Measurements from ENCODE around the gene LY6G5C.

DNA sequence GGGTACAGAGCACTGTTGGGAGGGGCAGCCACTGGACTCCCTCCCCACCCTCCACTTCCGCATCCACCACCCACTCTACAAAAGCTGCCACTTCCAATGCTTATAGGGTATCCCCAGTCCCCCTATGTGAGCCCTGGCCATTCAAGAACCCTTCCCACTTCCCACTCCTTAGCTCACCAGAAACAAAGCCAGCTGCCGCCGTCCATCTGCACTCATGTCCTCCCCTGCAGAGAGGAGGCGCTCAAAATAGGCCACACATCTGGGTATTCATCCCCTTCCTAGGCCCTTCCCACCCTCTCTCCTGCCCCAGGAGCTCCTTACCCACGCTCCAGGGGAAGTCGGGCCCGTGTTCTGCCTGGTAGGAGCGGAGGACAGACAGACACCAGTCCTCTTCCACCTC, 6.5 kb upstream of the LY6G5C start:
- TF ChIP-seq POLR2A (IDR thresholded peaks at IDR 0.05; ENCODE audit: extremely low read depth, insufficient read length) (no peak), CTCF (IDR thresholded peaks at IDR 0.05; ENCODE audit: low read depth, low read length) (no peak), MYC (IDR thresholded peaks at IDR 0.05; ENCODE audit: low read depth, low read length) (no peak)
- TF ChIP-seq, protein P1, sequence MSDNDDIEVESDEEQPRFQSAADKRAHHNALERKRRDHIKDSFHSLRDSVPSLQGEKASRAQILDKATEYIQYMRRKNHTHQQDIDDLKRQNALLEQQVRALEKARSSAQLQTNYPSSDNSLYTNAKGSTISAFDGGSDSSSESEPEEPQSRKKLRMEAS (IDR thresholded peaks at IDR 0.05; ENCODE audit: low read depth, low read length), result no peak

All from NB4 (cell line).